Lung (tissue), 12 donors: ENCODE data around the gene HDGF. TPM values are rescaled to one million over a fixed set of nuclear protein-coding genes. Genes with fewer than 3 reads are reported as not detected.

Source experiments
- ATAC-seq: fragments of 200-7000 bp; cut with Tn5 transposase; one replicate; pipeline ENCODE4 v1.9.1; 2020; ENCODE audit warnings: moderate number of reproducible peaks; ENCODE audit not compliant: insufficient read depth, low FRiP score
- DNase-seq, 3 donors: peaks; one replicate each; pipeline ENCODE4 v3.0.0-alpha.2; 2013 to 2017
- H3K27ac ChIP-seq, 2 donors: one replicate each; pipeline ENCODE4 v1.5.1; 2013; ENCODE audit warnings: mild to moderate bottlenecking in 2 of 2, moderate library complexity in 2 of 2, control low read depth in 1 of 2, inconsistent platforms in 1 of 2, low read depth in 1 of 2, low read length in 1 of 2
- H3K27me3 ChIP-seq, 3 donors: one replicate each; pipeline ENCODE4 v1.5.1; 2013; ENCODE audit warnings: low read length in 2 of 3; ENCODE audit not compliant: control insufficient read depth in 3 of 3, insufficient read depth in 3 of 3
- H3K36me3 ChIP-seq, 4 donors: one replicate each; pipeline ENCODE4 v1.5.1; 2013; ENCODE audit warnings: low read length in 4 of 4, mild to moderate bottlenecking in 1 of 4, moderate library complexity in 1 of 4; ENCODE audit not compliant: control insufficient read depth in 4 of 4, insufficient read depth in 4 of 4
- H3K4me1 ChIP-seq, 5 donors: one replicate each; pipeline ENCODE4 v1.5.1; 2013; ENCODE audit warnings: low read length in 5 of 5, mild to moderate bottlenecking in 2 of 5, moderate library complexity in 1 of 5; ENCODE audit not compliant: control insufficient read depth in 5 of 5, insufficient read depth in 5 of 5
- H3K4me3 ChIP-seq: one replicate; pipeline ENCODE4 v1.5.1; 2013; ENCODE audit warnings: mild to moderate bottlenecking, control low read depth, moderate library complexity
- H3K9ac ChIP-seq, 2 donors: one replicate each; pipeline ENCODE4 v1.5.1; 2013; ENCODE audit warnings: low read length in 2 of 2, control low read depth in 1 of 2; ENCODE audit not compliant: insufficient read depth in 1 of 2
- H3K9me3 ChIP-seq, 4 donors: one replicate each; pipeline ENCODE4 v1.5.1; 2013; ENCODE audit warnings: low read length in 3 of 4, mild to moderate bottlenecking in 1 of 4, moderate library complexity in 1 of 4; ENCODE audit not compliant: control insufficient read depth in 4 of 4, insufficient read depth in 3 of 4
- WGBS, 2 donors: extraction: QIAGEN DNeasy Blood & Tissue Kit; methylation state at CpG; one replicate each; pipeline ENCODE4 v1.1.7; 2013; 5-methylcytosine and 5-hydroxymethylcytosine counted together
- polyA plus RNA-seq, 2 donors: library from polyadenylated mRNA; stranded (reverse); fragments of 200-250 nt; gene quantifications; one replicate each; pipeline ENCODE4 v1.2.1, GENCODE V29; 2013
- total RNA-seq, 2 donors: library from RNA; depleted of rRNA in 1 of 2; stranded (reverse); fragments of >200 nt in 1 of 2; gene quantifications; one replicate each; pipeline ENCODE4 v1.2.1, GENCODE V29; 2014 to 2021
- TF ChIP-seq, protein P1 (sequence below): IDR thresholded peaks from 2 replicates; pipeline ENCODE4 v1.5.1; 2012; ENCODE audit warnings: mild to moderate bottlenecking; ENCODE audit errors: control extremely low read depth, extremely low read depth
- donor health status: control.
- donor health status: control.
- donor health status: Bipolar disorder and iron deficiency.
- donor health status: healthy.
- donor health status: DM: yes; HTN: yes; CAD: no.

HDGF gene
- total and polyA plus RNA-seq, 4 donors: 104 to 226 (median 185) TPM

GRCh38 chr1:156755527-156755950 lies 4.1 kb upstream of the HDGF start:
- TF ChIP-seq, protein P1, sequence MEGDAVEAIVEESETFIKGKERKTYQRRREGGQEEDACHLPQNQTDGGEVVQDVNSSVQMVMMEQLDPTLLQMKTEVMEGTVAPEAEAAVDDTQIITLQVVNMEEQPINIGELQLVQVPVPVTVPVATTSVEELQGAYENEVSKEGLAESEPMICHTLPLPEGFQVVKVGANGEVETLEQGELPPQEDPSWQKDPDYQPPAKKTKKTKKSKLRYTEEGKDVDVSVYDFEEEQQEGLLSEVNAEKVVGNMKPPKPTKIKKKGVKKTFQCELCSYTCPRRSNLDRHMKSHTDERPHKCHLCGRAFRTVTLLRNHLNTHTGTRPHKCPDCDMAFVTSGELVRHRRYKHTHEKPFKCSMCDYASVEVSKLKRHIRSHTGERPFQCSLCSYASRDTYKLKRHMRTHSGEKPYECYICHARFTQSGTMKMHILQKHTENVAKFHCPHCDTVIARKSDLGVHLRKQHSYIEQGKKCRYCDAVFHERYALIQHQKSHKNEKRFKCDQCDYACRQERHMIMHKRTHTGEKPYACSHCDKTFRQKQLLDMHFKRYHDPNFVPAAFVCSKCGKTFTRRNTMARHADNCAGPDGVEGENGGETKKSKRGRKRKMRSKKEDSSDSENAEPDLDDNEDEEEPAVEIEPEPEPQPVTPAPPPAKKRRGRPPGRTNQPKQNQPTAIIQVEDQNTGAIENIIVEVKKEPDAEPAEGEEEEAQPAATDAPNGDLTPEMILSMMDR: no peak
- Histone ChIP-seq H3K36me3 (no peaks in the 10 kb centered on the region), H3K4me1 (peaks cover 0 to 10% (median 0%) of the 10 kb centered on the region in 5 donors), H3K27me3 (no peaks in the 10 kb centered on the region), H3K9ac (no peak overlapping the region), H3K27ac (no peak overlapping the region), H3K4me3 (no peak overlapping the region), H3K9me3 (no peaks in the 10 kb centered on the region)
- no peak for ATAC-seq
- no peak for DNase-seq
- 53 to 61% methylated on average over 5 of the region's 5 CpGs for WGBS, 2 donors

GRCh38 chr1:156754219-156754618 lies 2.7 kb upstream of the HDGF start:
- WGBS, 2 donors: 60 to 77% methylated on average over 8 of the region's 8 CpGs
- Histone ChIP-seq H3K9ac (no peak overlapping the region), H3K9me3 (no peaks in the 10 kb centered on the region), H3K4me1 (peaks cover 0 to 23% (median 7%) of the 10 kb centered on the region in 5 donors), H3K27me3 (no peaks in the 10 kb centered on the region), H3K27ac (no peak overlapping the region), H3K36me3 (no peaks in the 10 kb centered on the region), H3K4me3 (no peak overlapping the region)
- ATAC-seq (no peak), DNase-seq (no peak)
- TF ChIP-seq, protein P1: no peak

DNA sequence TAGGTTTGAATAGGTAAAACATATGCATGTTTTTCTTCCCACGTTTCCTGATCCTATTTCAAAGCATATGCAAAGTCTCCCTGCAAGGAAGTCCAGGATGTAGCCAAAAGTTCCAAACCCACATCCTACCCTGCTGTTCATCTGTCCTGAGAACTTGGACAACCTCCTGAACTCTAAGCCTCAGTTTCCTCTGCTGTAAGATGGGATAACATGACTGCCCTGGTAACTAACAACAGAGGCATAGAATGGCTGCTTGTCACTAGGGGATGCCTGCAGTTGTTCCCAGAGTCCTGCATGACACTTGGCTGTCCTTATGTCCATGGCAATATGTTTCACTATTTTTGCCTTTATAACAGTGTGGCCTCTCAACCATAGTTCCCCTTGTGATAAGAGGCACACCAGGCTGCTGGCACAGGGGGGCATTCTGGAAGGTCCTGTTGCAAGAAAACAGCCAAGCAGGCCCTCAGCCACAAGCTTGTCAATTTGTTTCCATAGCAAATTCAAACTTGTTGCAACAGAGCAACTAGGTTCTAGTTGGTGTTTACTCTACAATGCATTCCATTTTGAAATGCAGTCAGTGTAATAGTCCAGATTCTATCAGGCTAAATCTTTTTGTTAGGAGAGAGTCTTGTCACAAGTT lies 1.5 kb upstream of the HDGF start:
- Histone ChIP-seq H3K9me3 (no peaks in the 10 kb centered on the region), H3K27me3 (no peaks in the 10 kb centered on the region), H3K4me1 (peaks cover 3 to 35% (median 16%) of the 10 kb centered on the region in 5 donors), H3K27ac (peak overlapping the region in 1 of 2 donors; percentile 78), H3K4me3 (no peak overlapping the region), H3K36me3 (no peaks in the 10 kb centered on the region), H3K9ac (peak overlapping the region; percentile 89 to 97)
- TF ChIP-seq, protein P1: no peak
- ATAC-seq (no peak), DNase-seq (peak; percentile 53 to 78 (median 68))
- 18 to 25% methylated on average over 1 of the region's 1 CpG for WGBS, 2 donors
